NCI-H146 (cell line): ENCODE measurements around the gene GCLM.

Experiments
- DNase-seq: peaks from one replicate; lab custom pipeline; 2025; lab: John Stamatoyannopoulos, UW

GCLM gene

DNA sequence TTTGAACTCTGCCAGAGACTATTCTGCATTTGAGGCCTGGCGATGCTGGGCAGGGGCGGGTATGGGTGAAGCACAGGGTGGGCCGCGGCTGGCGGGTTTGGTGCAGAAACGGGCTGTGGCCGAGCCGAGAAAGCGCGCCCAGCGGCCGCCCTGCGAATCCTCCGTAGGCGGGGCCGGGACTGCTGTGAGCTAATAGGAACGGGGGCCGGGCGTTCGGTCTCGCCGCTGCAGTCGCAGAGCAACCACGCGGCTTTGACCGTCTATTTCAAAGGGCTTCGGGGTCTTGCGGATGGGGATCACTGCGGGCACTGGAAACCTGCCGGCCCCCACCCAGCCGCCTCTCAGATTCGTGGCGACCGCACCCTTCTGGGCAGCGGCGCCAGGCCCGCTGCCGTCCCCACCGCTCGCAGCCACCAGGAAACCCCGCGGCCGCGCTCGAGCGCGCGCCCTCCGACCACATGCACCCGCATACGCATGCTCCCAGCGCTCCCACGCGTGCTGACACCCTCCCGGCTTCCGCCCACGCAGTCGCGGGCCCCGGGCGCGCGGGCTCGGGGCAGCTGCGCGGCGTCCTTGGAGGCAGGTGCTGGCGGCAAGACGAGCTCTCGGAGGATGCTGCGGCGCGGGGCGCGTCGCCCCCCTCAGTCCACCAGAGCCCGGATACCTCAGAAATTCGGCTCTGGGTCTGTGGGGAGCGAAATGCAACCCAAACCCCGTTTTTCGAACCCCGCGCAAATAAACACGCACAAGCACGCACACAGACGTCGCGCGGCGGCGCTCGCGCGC is 62.8 kb downstream of the GCLM start:
- peak; percentile 92 for DNase-seq

- peak; percentile 36 for DNase-seq
Measured at GRCh38 chr1:93845538-93846205, 63.6 kb downstream of the GCLM start.

GRCh38 chr1:93844262-93845045 is 64.8 kb downstream of the GCLM start:
- peak; percentile 60 for DNase-seq

DNA sequence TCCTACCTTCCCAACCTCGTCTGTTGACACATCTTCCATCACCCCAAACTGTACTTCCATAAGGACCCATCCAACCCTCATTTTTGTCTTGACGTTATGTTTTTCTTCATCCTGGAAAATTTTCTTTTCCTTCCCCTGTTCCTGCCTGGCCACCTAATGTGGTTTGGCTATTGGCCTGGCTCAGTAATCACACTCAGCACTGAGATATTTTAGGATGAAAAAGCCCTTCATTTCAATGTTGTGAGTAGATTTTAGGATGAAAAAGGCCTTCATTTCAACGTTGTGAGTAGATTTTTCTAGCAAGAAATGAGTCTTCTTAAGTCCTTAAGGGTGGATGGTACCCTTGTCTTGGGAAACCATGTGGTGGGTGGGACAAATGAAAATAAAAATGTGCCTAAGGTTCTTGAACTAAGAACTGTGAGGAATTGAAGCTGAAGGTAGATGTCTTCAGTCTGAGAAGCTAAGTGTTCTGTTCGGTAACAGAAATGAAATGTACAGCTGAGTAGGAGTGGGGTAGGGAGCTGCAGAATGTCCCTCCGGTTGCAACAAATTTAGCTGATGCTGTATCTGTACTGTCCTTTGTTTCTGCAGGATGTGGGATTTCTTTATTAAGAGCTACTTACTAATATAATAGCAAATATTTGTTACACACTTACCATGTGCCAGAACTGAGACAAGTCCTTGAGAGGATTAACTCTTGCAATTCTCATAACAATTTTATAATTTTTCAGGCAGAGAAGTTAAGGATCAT is 66.3 kb downstream of the GCLM start:
- no peak for DNase-seq

GRCh38 chr1:93841771-93842170 is 67.5 kb downstream of the GCLM start:
- DNase-seq, result no peak

DNA sequence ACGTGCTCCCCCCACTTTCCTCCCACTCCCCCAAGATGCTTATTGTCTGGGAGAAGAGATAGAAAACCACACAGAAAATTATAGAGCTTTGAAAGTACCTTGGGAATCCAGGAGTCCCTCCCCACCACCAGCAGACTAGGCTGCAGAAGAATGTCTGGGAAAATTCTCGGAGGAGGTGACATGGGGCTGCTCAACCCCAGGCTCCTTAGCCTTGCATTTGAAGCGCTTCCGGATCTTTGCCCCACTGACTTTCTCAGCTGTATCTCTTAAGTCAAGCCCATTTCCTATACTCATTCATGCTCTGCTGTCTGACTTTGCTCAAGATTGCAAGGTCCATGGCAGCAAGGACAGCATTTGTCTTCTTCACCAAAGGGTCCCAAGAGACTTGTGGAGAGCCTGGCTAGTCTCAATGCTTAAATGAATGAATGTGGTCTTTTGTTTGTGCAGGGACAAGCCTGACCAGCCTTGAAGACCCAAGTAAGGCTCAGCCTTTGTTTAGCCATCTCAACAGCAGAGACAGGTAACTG is 68.2 kb downstream of the GCLM start:
- DNase-seq, result no peak

DNA sequence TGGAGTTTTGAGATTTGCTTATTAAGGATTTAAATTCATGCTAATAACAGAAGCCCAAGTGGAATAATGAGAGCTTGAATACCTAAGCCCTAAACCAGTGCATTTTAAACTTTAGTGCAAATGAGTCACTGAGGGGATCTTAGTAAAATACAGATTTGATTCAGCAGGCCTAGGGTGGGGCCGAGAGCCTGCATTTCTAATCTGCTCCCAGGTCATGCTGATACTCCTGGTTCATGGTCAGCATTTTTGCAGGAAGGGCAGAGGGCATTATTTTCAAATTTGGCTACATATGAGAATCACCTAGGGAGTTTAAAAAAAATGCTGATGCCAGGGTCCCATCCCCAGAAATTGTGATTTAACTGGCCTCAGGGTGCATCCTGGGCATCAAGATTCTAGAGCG is 69.5 kb downstream of the GCLM start:
- no peak for DNase-seq

- no peak for DNase-seq
Measured at GRCh38 chr1:93839307-93839706, 69.9 kb downstream of the GCLM start.

DNA sequence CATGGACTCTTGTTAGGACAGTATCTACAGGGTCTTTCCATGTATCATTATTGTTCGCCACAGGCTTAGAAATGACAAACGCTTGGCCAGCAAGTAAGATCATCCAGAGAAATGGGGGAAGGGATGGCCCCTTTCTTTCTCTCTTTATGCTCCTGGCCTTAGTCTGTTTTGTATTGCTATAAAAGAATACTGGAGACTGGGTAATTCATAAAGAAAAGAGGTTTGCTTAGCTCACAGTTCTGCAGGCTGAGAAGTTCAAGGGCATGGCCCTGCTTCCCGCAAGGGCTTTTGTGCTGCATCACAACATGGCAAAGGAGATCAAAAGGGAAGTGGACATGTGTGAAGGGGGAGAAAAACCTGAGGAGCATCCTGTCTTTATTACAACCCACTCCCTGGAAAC is 71.3 kb downstream of the GCLM start:
- no peak for DNase-seq
